Loucy (cell line): ENCODE data around the gene DNMBP.

Experiments
- EZH2phosphoT487 ChIP-seq: fragments of 200-600 bp; IDR thresholded peaks from 2 replicates; pipeline ENCODE4 v1.6.1; 2018; ENCODE audit warnings: antibody characterized with exemption, mild to moderate bottlenecking, moderate library complexity, borderline replicate concordance
- TF ChIP-seq, protein P1 (sequence below): fragments of 200-600 bp; sonication (generic); conservative IDR thresholded peaks from 2 replicates; pipeline ENCODE4 v1.5.1; 2014; ENCODE audit warnings: mild to moderate bottlenecking, antibody characterized with exemption, low read length

DNA sequence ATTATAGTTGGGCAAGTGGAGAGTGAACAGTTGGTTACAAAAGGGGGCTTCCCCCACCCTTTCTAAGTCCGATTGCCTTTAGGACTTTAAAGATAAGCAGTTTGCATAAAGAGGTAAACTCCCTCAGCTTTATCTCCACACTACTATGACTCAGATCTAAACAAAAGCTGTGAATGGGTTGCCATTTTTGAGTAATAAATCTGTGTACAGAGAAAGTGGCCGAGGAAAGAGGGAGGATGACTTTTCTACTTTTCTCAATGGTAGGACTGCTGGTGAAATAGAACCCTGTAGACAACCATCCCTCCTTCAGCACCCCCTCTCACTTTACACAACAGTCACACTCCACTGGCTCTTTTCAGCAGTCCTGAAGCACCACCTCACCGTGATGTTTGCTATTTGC lies 71.2 kb downstream of the DNMBP start:
- TF ChIP-seq, protein P1, sequence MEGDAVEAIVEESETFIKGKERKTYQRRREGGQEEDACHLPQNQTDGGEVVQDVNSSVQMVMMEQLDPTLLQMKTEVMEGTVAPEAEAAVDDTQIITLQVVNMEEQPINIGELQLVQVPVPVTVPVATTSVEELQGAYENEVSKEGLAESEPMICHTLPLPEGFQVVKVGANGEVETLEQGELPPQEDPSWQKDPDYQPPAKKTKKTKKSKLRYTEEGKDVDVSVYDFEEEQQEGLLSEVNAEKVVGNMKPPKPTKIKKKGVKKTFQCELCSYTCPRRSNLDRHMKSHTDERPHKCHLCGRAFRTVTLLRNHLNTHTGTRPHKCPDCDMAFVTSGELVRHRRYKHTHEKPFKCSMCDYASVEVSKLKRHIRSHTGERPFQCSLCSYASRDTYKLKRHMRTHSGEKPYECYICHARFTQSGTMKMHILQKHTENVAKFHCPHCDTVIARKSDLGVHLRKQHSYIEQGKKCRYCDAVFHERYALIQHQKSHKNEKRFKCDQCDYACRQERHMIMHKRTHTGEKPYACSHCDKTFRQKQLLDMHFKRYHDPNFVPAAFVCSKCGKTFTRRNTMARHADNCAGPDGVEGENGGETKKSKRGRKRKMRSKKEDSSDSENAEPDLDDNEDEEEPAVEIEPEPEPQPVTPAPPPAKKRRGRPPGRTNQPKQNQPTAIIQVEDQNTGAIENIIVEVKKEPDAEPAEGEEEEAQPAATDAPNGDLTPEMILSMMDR: no peak
- TF ChIP-seq EZH2phosphoT487: no peak
